ENCODE data around the gene SRRM1.

The SRRM1 gene, protein sequence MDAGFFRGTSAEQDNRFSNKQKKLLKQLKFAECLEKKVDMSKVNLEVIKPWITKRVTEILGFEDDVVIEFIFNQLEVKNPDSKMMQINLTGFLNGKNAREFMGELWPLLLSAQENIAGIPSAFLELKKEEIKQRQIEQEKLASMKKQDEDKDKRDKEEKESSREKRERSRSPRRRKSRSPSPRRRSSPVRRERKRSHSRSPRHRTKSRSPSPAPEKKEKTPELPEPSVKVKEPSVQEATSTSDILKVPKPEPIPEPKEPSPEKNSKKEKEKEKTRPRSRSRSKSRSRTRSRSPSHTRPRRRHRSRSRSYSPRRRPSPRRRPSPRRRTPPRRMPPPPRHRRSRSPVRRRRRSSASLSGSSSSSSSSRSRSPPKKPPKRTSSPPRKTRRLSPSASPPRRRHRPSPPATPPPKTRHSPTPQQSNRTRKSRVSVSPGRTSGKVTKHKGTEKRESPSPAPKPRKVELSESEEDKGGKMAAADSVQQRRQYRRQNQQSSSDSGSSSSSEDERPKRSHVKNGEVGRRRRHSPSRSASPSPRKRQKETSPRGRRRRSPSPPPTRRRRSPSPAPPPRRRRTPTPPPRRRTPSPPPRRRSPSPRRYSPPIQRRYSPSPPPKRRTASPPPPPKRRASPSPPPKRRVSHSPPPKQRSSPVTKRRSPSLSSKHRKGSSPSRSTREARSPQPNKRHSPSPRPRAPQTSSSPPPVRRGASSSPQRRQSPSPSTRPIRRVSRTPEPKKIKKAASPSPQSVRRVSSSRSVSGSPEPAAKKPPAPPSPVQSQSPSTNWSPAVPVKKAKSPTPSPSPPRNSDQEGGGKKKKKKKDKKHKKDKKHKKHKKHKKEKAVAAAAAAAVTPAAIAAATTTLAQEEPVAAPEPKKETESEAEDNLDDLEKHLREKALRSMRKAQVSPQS

DNA sequence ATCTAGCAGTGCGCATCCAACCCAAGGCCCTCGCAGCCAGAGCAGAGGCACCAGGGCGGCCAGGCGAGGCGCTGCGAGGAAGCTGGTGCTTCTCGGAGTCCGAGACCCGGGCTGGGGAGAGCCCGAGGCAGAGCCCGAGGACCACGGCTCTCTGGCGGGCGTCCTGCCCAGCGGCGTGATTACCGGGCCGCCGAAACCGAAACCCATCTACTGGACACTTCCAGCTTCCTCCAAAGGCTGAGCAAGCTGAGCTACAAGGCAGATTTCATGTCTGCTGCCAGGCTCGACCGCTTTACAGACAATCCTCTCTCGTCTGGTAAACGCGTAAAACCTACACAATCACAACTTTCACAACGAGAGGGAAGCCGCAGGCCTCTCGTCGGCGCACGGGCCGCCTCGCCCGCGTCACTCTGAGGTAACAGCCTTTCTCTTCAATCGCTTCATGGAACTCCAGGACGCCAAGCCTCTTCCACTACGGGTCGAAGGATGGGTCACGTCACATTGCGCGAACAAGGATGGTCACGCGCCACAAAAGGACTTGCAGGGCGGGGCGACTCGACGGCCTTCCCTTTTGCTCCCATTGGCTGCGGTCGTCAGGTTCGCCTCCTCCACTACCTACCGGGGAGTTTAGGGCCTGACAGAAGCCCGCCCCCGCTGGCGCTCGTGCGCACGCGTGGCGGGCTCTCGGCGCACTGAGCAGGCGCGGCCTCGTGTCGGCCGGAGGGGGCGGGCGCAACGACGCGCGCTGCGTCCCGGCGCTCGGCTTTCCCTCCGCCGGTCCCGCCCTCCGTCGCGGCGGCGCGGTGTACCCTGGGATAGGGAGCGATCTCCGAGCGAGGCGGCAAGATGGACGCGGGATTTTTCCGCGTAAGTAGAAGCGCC is at the start of gene SRRM1:
SRRM1 (plus strand) TSS at position 822 of the 882 bp plus-strand sequence; CDS start at position 847, 25 bp downstream.
- H3K36me3 ChIP-seq (ENCODE audit: control insufficient read depth, low read depth, low read length) = peaks cover 24% of the 10 kb centered on the region
- peak within 1 kb of the TSS; percentile 97 for H3K27ac ChIP-seq (ENCODE audit: low read length)
- H3K27me3 ChIP-seq (ENCODE audit: control insufficient read depth, insufficient read depth, low read length) = no peaks in the 10 kb centered on the region
- peak within 1 kb of the TSS; percentile 75 for H3K4me3 ChIP-seq (ENCODE audit: low read length)
- peak within 1 kb of the TSS; percentile 97 for H3K9ac ChIP-seq (ENCODE audit: low read length)
- peaks cover 13% of the 10 kb centered on the region for H3K4me1 ChIP-seq (ENCODE audit: control insufficient read depth, low read depth, low read length)
- no peaks in the 10 kb centered on the region for H3K9me3 ChIP-seq (ENCODE audit: control insufficient read depth, low read depth, low read length)

DNA sequence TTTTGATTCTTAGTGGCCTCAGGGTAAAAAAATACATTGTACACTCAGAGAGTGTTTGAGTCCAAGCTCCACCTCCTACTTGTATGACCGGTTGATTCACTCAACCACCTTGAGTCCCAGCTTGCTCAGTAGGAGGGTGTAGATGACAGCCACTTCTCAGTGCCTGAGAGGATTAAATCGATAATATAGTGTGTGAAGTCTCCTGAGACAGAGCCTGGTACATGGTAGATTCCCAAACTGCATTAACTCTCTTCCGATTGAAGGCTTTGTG is 48.8 kb upstream of the SRRM1 start:
- Histone ChIP-seq H3K9ac (ENCODE audit: low read length) (no peak overlapping the region), H3K4me1 (ENCODE audit: control insufficient read depth, low read depth, low read length) (no peaks in the 10 kb centered on the region), H3K4me3 (ENCODE audit: low read length) (no peak overlapping the region), H3K36me3 (ENCODE audit: control insufficient read depth, low read depth, low read length) (no peaks in the 10 kb centered on the region), H3K27me3 (ENCODE audit: control insufficient read depth, insufficient read depth, low read length) (no peaks in the 10 kb centered on the region), H3K27ac (ENCODE audit: low read length) (no peak overlapping the region), H3K9me3 (ENCODE audit: control insufficient read depth, low read depth, low read length) (no peaks in the 10 kb centered on the region)

DNA sequence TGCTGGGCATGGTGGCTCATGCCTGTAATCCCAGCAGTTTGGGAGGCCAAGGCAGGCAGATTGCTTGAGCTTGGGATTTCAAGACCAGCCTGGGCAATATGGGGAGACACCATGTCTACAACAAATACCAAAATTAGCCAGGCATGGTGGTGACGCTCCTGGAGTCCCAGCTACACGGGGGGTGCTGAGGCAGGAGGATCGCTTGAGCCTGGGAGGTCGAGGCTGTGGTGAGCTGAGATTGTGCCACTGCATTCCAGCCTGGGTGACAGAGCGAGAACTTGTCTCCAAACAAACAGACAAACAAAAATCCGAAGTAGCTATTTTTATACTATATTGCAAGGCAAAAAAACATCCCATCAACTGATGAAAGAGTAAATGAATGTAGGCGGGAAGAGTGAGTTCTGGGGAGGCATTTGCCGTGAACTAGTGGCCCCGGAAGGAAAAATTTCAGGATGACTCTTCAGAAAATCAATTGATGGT is 46.7 kb upstream of the SRRM1 start:
- H3K9ac ChIP-seq (ENCODE audit: low read length) = no peak overlapping the region
- no peaks in the 10 kb centered on the region for H3K4me1 ChIP-seq (ENCODE audit: control insufficient read depth, low read depth, low read length)
- no peaks in the 10 kb centered on the region for H3K27me3 ChIP-seq (ENCODE audit: control insufficient read depth, insufficient read depth, low read length)
- H3K36me3 ChIP-seq (ENCODE audit: control insufficient read depth, low read depth, low read length) = no peaks in the 10 kb centered on the region
- no peaks in the 10 kb centered on the region for H3K9me3 ChIP-seq (ENCODE audit: control insufficient read depth, low read depth, low read length)
- no peak overlapping the region for H3K27ac ChIP-seq (ENCODE audit: low read length)
- no peak overlapping the region for H3K4me3 ChIP-seq (ENCODE audit: low read length)

DNA sequence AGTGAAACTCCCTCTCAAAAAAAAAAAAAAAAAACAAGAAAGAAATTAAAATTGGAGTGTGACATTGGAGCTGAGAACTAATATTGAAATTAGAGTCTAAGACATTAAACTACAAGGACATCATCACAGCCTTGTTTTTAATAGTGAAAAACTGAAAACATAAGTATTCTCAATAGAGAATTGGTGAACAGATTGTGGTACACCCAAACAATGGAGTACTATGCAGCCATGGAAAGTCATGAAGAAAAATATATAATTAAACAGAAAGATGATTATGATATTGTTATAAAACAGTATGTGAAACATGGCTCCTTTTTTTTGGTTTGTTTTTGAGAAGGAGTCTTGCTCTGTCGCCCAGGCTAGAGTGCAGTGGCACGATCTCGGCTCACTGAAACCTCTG is 43.8 kb upstream of the SRRM1 start:
- no peaks in the 10 kb centered on the region for H3K36me3 ChIP-seq (ENCODE audit: control insufficient read depth, low read depth, low read length)

DNA sequence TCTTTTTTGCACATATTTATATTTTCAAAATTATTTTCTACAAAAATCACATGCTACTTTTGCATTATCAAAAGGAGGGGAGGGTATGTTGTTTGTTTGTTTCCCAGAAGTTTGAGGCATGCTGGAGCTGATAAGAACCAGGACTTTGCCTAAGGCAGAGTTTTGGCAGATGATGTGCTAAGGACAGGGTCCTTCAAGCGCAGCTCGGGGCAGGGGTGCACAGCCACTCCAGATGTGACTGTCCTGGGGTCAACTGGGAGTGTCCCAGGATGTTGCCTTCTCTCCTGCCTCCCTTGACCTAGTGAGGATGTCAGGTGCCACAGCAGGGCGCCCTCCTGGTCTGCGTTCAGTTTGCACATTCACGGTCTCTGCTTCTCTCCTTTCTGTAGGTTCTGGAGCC is 42.6 kb upstream of the SRRM1 start:
- Histone ChIP-seq H3K4me1 (ENCODE audit: control insufficient read depth, low read depth, low read length) (no peaks in the 10 kb centered on the region), H3K4me3 (ENCODE audit: low read length) (no peak overlapping the region), H3K36me3 (ENCODE audit: control insufficient read depth, low read depth, low read length) (no peaks in the 10 kb centered on the region), H3K27me3 (ENCODE audit: control insufficient read depth, insufficient read depth, low read length) (no peaks in the 10 kb centered on the region), H3K9me3 (ENCODE audit: control insufficient read depth, low read depth, low read length) (no peaks in the 10 kb centered on the region), H3K9ac (ENCODE audit: low read length) (no peak overlapping the region), H3K27ac (ENCODE audit: low read length) (no peak overlapping the region)

More for the DNA sequence above, 43.8 kb upstream of the SRRM1 start:
- H3K9me3 ChIP-seq (ENCODE audit: control insufficient read depth, low read depth, low read length) = no peaks in the 10 kb centered on the region
- H3K27me3 ChIP-seq (ENCODE audit: control insufficient read depth, insufficient read depth, low read length) = no peaks in the 10 kb centered on the region
- H3K4me1 ChIP-seq (ENCODE audit: control insufficient read depth, low read depth, low read length) = no peaks in the 10 kb centered on the region
- no peak overlapping the region for H3K4me3 ChIP-seq (ENCODE audit: low read length)
- no peak overlapping the region for H3K27ac ChIP-seq (ENCODE audit: low read length)
- no peak overlapping the region for H3K9ac ChIP-seq (ENCODE audit: low read length)

DNA sequence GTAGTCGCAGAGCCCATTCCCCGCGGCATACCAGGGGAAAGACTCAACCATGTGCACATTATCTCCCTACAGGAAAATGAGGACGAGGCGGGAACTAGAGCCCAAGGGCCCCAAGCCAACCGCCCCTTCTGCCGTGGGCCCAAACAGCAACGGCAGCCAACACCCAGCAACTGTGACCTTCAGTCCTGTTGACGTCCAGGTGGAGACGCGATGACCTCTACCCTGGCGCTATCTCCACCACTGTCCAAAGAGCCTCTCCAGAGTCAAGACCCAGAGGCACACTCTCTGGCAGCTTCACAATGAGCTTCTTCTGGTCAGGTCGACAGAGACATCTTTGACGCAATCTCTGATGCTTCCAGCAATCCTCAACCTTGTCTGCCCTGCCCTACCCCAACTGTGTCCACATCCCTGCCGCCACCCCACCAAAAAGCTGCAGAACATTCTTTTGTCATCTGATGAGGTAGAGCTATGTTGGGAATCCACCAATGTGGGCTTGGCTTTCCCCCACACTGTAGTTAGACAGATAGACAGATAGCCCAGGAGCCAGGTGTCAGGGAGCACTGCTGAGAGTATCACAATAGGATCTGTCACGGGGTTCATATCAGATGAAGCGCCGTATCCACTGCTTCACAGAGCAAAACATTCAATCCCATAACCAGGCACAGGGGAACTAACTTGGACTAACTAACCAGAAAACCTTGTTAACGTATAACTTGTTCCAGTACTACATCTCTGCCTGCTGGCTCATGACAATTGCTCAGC is 37.4 kb upstream of the SRRM1 start:
- Histone ChIP-seq H3K9ac (ENCODE audit: low read length) (no peak overlapping the region), H3K36me3 (ENCODE audit: control insufficient read depth, low read depth, low read length) (no peaks in the 10 kb centered on the region), H3K4me1 (ENCODE audit: control insufficient read depth, low read depth, low read length) (no peaks in the 10 kb centered on the region), H3K4me3 (ENCODE audit: low read length) (no peak overlapping the region), H3K9me3 (ENCODE audit: control insufficient read depth, low read depth, low read length) (no peaks in the 10 kb centered on the region), H3K27ac (ENCODE audit: low read length) (no peak overlapping the region), H3K27me3 (ENCODE audit: control insufficient read depth, insufficient read depth, low read length) (no peaks in the 10 kb centered on the region)

DNA sequence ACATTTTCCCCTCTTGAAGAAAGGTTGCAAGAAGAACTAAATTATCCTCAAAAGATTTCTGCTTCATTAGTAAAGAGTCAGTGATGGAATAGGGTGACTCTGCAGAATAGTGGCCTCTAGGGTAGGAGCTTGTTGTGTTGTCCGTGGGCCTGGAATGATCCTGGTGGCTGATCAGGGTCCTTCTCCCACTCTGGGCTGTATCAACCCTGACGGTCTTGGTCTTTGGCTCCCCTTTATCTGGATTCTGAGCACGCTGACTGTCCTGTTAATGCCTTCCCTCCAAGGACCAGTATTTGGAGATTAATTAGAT is 36.9 kb upstream of the SRRM1 start:
- Histone ChIP-seq H3K27me3 (ENCODE audit: control insufficient read depth, insufficient read depth, low read length) (no peaks in the 10 kb centered on the region), H3K9me3 (ENCODE audit: control insufficient read depth, low read depth, low read length) (no peaks in the 10 kb centered on the region), H3K27ac (ENCODE audit: low read length) (no peak overlapping the region), H3K9ac (ENCODE audit: low read length) (no peak overlapping the region), H3K36me3 (ENCODE audit: control insufficient read depth, low read depth, low read length) (no peaks in the 10 kb centered on the region), H3K4me3 (ENCODE audit: low read length) (no peak overlapping the region), H3K4me1 (ENCODE audit: control insufficient read depth, low read depth, low read length) (no peaks in the 10 kb centered on the region)

DNA sequence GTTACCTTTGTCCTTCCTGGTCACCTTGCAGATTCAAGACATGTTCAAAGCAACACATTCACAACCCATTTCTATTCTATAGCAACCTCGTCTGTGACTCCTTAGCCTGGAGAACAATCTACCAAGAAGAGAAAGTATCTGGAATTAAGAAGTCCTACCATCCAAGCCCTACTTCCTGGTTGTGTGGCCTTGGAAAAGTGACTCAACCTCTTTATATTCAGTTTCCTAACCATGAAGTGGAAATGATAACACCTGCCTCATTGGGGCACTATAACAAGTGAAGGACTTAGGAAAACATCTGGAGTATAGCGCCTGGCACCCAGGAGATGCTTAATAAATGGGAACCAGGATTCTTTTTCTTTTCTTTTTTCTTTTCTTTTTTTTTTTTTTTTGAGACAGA is 36.5 kb upstream of the SRRM1 start:
- Histone ChIP-seq H3K27me3 (ENCODE audit: control insufficient read depth, insufficient read depth, low read length) (no peaks in the 10 kb centered on the region), H3K4me3 (ENCODE audit: low read length) (no peak overlapping the region), H3K36me3 (ENCODE audit: control insufficient read depth, low read depth, low read length) (no peaks in the 10 kb centered on the region), H3K27ac (ENCODE audit: low read length) (no peak overlapping the region), H3K9me3 (ENCODE audit: control insufficient read depth, low read depth, low read length) (no peaks in the 10 kb centered on the region), H3K9ac (ENCODE audit: low read length) (no peak overlapping the region), H3K4me1 (ENCODE audit: control insufficient read depth, low read depth, low read length) (no peaks in the 10 kb centered on the region)

DNA sequence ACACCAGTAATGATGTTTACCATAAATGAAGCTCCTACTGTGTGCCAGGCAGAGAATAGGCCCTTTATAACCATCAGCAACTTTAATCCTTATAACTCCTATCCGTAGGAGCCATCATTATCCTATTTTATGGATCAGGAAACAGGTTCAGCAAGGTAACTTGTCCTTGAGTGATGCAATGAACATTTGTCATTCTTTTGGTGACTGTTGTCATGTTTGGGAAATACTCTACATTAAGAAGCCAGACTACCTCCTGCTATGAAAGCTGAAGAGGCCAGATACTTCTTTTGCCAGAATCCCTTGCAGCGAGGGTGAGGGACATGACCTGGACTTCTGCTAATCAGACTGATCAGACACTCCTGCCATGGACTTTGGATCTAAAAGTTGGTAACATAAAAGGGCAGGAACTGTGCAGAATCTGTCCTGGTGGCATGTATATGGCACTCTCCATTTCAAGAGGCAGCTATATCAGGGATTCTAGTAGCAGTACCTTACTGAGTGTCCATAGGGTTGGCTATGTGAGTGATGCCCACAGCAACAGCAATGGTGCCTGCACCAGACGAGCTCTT is 33.1 kb upstream of the SRRM1 start:
- Histone ChIP-seq H3K27ac (ENCODE audit: low read length) (no peak overlapping the region), H3K9me3 (ENCODE audit: control insufficient read depth, low read depth, low read length) (no peaks in the 10 kb centered on the region), H3K4me3 (ENCODE audit: low read length) (no peak overlapping the region), H3K4me1 (ENCODE audit: control insufficient read depth, low read depth, low read length) (no peaks in the 10 kb centered on the region), H3K27me3 (ENCODE audit: control insufficient read depth, insufficient read depth, low read length) (no peaks in the 10 kb centered on the region), H3K9ac (ENCODE audit: low read length) (no peak overlapping the region), H3K36me3 (ENCODE audit: control insufficient read depth, low read depth, low read length) (no peaks in the 10 kb centered on the region)

DNA sequence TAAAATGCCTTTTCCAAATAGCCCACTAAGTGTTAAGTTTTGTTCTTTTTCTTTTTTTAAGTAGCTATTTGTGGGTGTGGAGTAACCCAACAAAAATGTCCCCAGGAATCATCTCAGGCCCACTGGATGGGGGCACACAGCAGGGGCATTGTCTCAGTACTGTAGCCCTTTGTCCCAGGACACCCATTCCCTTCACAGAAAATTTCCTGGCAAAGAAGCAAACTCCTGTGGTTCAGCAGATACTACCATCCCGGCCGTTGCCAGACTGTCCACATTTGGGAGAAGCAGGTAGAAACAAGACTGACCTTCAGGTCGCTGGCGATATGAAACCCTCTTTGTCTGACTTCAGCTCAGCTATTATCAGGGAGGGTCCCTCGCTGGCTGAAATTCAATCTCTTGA is 23.7 kb upstream of the SRRM1 start:
- Histone ChIP-seq H3K4me1 (ENCODE audit: control insufficient read depth, low read depth, low read length) (no peaks in the 10 kb centered on the region), H3K27ac (ENCODE audit: low read length) (no peak overlapping the region), H3K9ac (ENCODE audit: low read length) (no peak overlapping the region), H3K4me3 (ENCODE audit: low read length) (no peak overlapping the region), H3K36me3 (ENCODE audit: control insufficient read depth, low read depth, low read length) (no peaks in the 10 kb centered on the region), H3K27me3 (ENCODE audit: control insufficient read depth, insufficient read depth, low read length) (no peaks in the 10 kb centered on the region), H3K9me3 (ENCODE audit: control insufficient read depth, low read depth, low read length) (no peaks in the 10 kb centered on the region)
